Stimulated activated naive CD8-positive, alpha-beta T cell treated with anti-CD3 and anti-CD28 coated beads, Interleukin-15, amount 100 ng/mL, for 72 hours (primary cell): ENCODE data around the gene RAB6C.
"Not testable (repeated sequence)": the region's sequence is repeated elsewhere in the genome, so short reads cannot be mapped to it uniquely, and the experiment has no call there.

Experiments
- ATAC-seq: fragments of 150-1000 bp; cut with Tn5 transposase; 2 replicates; pipeline ENCODE4 v1.10.0; 2021; ENCODE audit warnings: mild to moderate bottlenecking, moderate library complexity
- DNase-seq, 2 donors: peaks; one replicate each; pipeline ENCODE4 v3.0.0; 2021 to 2022
- H3K27ac Mint-ChIP-seq, 2 donors: one replicate each; pipeline ENCODE4 v1.8.0; 2022; ENCODE audit warnings: mild to moderate bottlenecking in 2 of 2, mixed read lengths in 2 of 2, moderate library complexity in 2 of 2
- H3K27me3 Mint-ChIP-seq: one replicate; pipeline ENCODE4 v1.8.0; 2022; ENCODE audit warnings: mixed read lengths
- H3K4me1 Mint-ChIP-seq: one replicate; pipeline ENCODE4 v1.8.0; 2022; ENCODE audit warnings: mild to moderate bottlenecking, mixed read lengths
- H3K4me3 Mint-ChIP-seq, 2 donors: one replicate each; pipeline ENCODE4 v1.8.0; 2022; ENCODE audit warnings: mild to moderate bottlenecking in 2 of 2, mixed read lengths in 2 of 2, moderate library complexity in 1 of 2
- H3K9me3 Mint-ChIP-seq, 2 donors: one replicate each; pipeline ENCODE4 v1.8.0; 2022; ENCODE audit warnings: mixed read lengths in 2 of 2

Gene RAB6C

GRCh38 chr2:129976969-129977368 is 2.5 kb upstream of the RAB6C start:
- H3K4me1 Mint-ChIP-seq, H3K4me3 Mint-ChIP-seq, DNase-seq, H3K27ac Mint-ChIP-seq, ATAC-seq, H3K9me3 Mint-ChIP-seq: not testable (repeated sequence)
- H3K27me3 Mint-ChIP-seq: peaks cover 49% of the 10 kb centered on the region

- DNase-seq: no peak
- Mint-ChIP-seq H3K9me3 (no peaks in the 10 kb centered on the region), H3K4me1 (peaks cover 6% of the 10 kb centered on the region), H3K27me3 (peaks cover 54% of the 10 kb centered on the region), H3K4me3 (no peak overlapping the region), H3K27ac (no peak overlapping the region)
- no peak for ATAC-seq
Measured at GRCh38 chr2:129977986-129978385, 1.5 kb upstream of the RAB6C start.

GRCh38 chr2:129980246-129980645 is 780 bp downstream of the RAB6C start:
- not testable (repeated sequence) for DNase-seq, H3K27ac Mint-ChIP-seq, H3K9me3 Mint-ChIP-seq, H3K4me1 Mint-ChIP-seq
- peak overlapping the region; percentile 66 to 79 for H3K4me3 Mint-ChIP-seq
- peaks cover 71% of the 10 kb centered on the region for H3K27me3 Mint-ChIP-seq
- ATAC-seq: peak; percentile 70

DNA sequence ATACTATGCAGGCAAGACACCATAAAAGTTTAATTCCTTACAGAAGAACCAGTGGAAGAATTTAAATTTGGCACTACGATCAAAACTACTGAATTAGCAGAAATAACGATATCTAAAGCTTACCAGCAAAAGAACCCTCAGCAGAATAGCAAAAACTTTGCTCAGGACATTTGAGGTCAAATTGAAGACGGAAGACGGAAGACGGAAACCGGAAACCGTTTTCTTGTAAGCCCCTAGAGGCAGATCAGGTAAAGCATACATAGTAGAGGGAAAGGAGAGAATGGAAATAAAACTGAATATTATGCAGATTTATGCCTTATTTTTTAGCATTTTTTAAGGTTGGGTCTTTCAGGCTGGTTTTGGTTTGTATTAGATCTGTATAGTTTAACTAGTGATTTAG is 2.2 kb downstream of the RAB6C start:
- H3K27me3 Mint-ChIP-seq: peaks cover 79% of the 10 kb centered on the region
- not testable (repeated sequence) for DNase-seq, ATAC-seq, H3K4me3 Mint-ChIP-seq, H3K27ac Mint-ChIP-seq, H3K9me3 Mint-ChIP-seq, H3K4me1 Mint-ChIP-seq

DNA sequence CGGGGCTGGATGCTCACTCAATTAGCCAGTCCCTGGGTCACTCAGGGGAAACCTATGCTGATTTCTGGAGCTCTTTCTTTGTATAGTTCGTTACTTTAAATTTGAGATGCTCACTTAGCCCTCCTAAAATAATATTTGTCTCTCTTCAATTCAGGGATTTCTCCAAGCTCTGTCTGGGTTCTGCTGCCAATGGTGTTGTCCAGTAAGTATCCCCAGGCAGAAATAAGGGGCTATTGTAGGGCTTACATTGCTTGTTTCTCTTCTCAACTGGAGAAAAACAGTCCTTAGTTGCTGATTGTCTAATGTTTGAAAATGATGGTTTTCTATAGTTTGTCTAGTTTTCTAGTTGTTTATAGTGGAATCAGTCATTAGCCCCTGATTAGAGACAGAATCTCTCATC is 5.0 kb downstream of the RAB6C start:
- Mint-ChIP-seq H3K4me3 (no peak overlapping the region), H3K9me3 (no peaks in the 10 kb centered on the region), H3K27me3 (peaks cover 77% of the 10 kb centered on the region), H3K27ac (no peak overlapping the region), H3K4me1 (peaks cover under 1% of the 10 kb centered on the region)
- DNase-seq (no peak), ATAC-seq (no peak)

- H3K4me3 Mint-ChIP-seq, DNase-seq, H3K9me3 Mint-ChIP-seq, ATAC-seq, H3K27ac Mint-ChIP-seq, H3K4me1 Mint-ChIP-seq: not testable (repeated sequence)
- H3K27me3 Mint-ChIP-seq: peaks cover 69% of the 10 kb centered on the region
Measured at GRCh38 chr2:129992415-129993006, 13.0 kb downstream of the RAB6C start.

DNA sequence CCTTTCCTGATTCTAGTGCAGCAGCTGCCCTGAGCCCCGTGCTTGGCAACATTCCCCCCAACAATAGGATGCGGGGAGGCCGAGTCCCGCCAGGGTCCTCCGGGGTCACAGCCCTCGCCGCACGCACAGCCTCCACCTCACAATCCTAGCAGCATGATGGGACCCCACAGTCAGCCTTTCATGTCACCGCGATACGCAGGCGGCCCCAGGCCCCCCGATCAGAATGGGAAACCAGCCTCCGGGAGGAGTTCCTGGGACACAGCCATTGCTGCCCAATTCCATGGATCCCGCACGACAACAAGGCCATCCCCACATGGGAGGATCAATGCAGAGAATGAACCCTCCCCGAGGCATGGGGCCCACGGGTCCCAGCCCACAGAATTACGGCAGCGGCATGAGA is 13.7 kb downstream of the RAB6C start:
- H3K9me3 Mint-ChIP-seq, H3K4me3 Mint-ChIP-seq, ATAC-seq, H3K27ac Mint-ChIP-seq, H3K4me1 Mint-ChIP-seq, DNase-seq: not testable (repeated sequence)
- H3K27me3 Mint-ChIP-seq: peaks cover 72% of the 10 kb centered on the region

DNA sequence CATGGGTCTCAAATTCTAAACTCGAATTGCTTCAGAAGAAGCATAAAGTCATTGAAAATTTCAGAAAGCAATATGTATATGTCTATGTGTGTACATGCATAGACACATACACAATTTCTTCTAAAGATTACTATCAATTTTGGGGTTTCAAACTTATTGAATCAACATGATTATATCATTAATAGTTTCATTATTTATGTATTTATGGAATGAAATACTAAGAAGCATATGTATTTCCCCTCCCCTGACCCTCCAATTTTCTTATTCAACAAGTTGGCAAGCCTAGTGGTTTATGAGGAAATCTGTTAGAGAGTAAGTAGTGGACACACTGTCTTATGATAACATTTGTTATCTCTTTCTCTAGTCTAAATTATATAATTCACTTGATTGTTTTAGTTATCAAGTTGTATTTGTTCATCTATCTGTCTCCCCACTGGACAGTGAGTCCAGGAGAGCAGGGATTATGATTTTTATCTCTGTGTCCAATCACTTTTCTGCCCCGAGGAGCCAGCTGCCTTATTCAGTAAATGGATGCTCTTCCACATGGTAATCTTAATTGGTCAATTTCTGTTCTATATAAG is 17.3 kb downstream of the RAB6C start:
- ATAC-seq, DNase-seq, H3K4me1 Mint-ChIP-seq, H3K4me3 Mint-ChIP-seq, H3K27ac Mint-ChIP-seq: not testable (repeated sequence)
- Mint-ChIP-seq H3K27me3 (peaks cover 71% of the 10 kb centered on the region), H3K9me3 (peaks cover 4 to 13% of the 10 kb centered on the region in 2 donors)

DNA sequence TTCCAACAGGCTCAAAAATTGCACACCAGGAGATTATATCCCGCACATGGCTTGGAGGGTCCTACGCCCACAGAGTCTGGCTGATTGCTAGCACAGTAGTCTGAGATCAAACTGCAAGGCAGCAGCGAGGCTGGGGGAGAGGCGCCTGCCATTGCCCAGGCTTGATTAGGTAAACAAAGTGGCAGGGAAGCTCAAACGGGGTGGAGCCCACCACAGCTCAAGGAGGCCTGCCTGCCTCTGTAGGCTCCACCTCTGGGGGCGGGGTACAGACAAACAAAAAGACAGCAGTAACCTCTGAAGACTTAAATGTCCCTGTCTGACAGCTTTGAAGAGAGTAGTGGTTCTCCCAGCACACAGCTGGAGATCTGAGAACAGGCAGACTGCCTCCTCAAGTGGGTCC is 19.3 kb downstream of the RAB6C start:
- not testable (repeated sequence) for DNase-seq
- Mint-ChIP-seq H3K27me3 (peaks cover 56% of the 10 kb centered on the region), H3K9me3 (peaks cover 4 to 13% of the 10 kb centered on the region in 2 donors)

GRCh38 chr2:130005862-130006261 is 26.4 kb downstream of the RAB6C start:
- not testable (repeated sequence) for H3K4me3 Mint-ChIP-seq, DNase-seq, H3K27ac Mint-ChIP-seq, H3K9me3 Mint-ChIP-seq, H3K4me1 Mint-ChIP-seq
- ATAC-seq: peak; percentile 54
- peaks cover 37% of the 10 kb centered on the region for H3K27me3 Mint-ChIP-seq

More for the DNA sequence above, 19.3 kb downstream of the RAB6C start:
- H3K4me1 Mint-ChIP-seq, ATAC-seq, H3K4me3 Mint-ChIP-seq, H3K27ac Mint-ChIP-seq: not testable (repeated sequence)

- H3K4me1 Mint-ChIP-seq, ATAC-seq, DNase-seq, H3K27ac Mint-ChIP-seq, H3K4me3 Mint-ChIP-seq: not testable (repeated sequence)
- peaks cover 6 to 22% of the 10 kb centered on the region in 2 donors for H3K9me3 Mint-ChIP-seq
- peaks cover 17% of the 10 kb centered on the region for H3K27me3 Mint-ChIP-seq
Measured at GRCh38 chr2:130016701-130017100, 37.2 kb downstream of the RAB6C start.

GRCh38 chr2:130019402-130019801 is 39.9 kb downstream of the RAB6C start:
- ATAC-seq: no peak
- peaks cover 6 to 14% of the 10 kb centered on the region in 2 donors for H3K9me3 Mint-ChIP-seq
- no peak for DNase-seq
- H3K4me3 Mint-ChIP-seq: no peak overlapping the region
- H3K27ac Mint-ChIP-seq: no peak overlapping the region
- peaks cover 27% of the 10 kb centered on the region for H3K27me3 Mint-ChIP-seq
- no peaks in the 10 kb centered on the region for H3K4me1 Mint-ChIP-seq

DNA sequence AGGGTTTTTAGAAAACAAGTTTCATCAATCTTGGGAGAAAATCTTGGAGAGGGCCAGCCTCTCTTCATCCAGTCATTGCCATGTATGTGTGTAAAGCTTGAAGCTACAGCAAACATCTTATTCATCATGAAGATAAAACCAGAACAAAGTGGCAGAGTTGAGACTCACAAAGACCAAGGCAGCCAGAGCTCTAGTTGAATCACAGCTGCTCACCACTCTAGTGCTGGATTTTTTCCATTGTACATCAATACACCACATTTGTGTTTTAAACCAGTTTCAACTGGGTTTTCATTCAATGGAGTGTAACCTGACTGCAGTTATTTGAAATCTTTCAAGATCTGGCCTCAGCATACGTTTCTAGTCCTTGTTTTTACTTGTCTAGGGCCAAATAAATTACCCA is 40.6 kb downstream of the RAB6C start:
- DNase-seq, ATAC-seq, H3K9me3 Mint-ChIP-seq, H3K27ac Mint-ChIP-seq, H3K4me3 Mint-ChIP-seq, H3K4me1 Mint-ChIP-seq: not testable (repeated sequence)
- peaks cover 27% of the 10 kb centered on the region for H3K27me3 Mint-ChIP-seq

- peaks cover 23% of the 10 kb centered on the region for H3K27me3 Mint-ChIP-seq
- H3K27ac Mint-ChIP-seq, DNase-seq, H3K9me3 Mint-ChIP-seq, H3K4me1 Mint-ChIP-seq, H3K4me3 Mint-ChIP-seq, ATAC-seq: not testable (repeated sequence)
Measured at GRCh38 chr2:130025931-130026330, 46.5 kb downstream of the RAB6C start.
